ENCODE results near the gene PRAC2.

DNA sequence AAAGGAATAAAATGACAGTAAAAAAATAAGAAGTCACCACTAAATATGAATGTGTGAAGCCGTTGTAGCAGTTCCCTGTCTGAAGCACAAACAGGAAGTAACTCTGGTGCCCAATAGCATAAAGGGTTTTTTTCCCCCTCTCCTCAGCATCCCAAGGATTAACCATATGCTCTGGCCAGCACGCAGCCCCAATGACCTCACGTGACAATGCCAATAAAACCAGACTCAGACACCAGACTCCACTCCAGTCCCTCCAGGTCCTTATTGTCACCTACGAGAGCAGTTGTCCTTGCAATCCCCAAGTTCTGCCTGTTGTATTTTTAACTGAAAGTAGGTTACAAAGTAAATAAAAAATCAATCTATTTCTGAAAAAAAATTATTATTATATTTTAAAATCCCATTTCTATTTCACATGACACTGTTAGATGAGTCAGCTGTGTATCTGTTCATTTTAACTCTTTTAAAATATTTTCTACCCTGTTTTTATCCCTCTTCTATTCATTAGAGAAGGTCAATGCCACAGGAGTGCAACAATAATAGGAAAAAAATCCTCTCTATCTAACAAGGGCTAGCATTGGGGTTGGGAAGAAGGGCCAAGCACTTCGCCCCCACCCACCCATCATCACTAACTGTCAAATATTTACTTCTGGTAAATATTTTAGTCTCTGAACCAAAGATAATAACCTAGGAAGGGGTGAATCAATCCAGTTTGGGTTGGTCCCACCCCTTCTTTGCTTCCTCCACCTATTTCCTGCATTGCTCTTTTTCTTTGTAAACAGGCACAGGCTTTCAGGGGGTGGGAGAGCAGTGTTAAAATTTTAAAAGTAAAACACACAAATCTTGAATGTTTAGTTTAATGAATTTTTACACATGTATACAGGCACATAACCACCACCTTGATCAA, 7.2 kb upstream of the PRAC2 start:
- TF ChIP-seq CTCF (IDR thresholded peaks at IDR 0.05) (no peak), POLR2A (IDR thresholded peaks at IDR 0.05) (no peak)

Measured in esophagus squamous epithelium (tissue), 4 donors.